Peyer's patch (tissue), 4 donors: ENCODE results near the gene PSMB8. TPM values are rescaled to one million over a fixed set of nuclear protein-coding genes. Genes with fewer than 3 reads are reported as not detected.

ENCODE experiments used
- DNase-seq, 3 donors: peaks; one replicate each; pipeline ENCODE4 v3.0.0-alpha.2; 2017 to 2019
- H3K27ac ChIP-seq, 4 donors: fragments of 200-600 bp; sonication (generic); one replicate each; pipeline ENCODE4 v1.5.1; 2016 to 2019
- H3K27me3 ChIP-seq, 2 donors: fragments of 200-600 bp; sonication (generic); one replicate each; pipeline ENCODE4 v1.5.1; 2019
- H3K36me3 ChIP-seq, 3 donors: fragments of 200-600 bp; sonication (generic); one replicate each; pipeline ENCODE4 v1.5.1; 2016 to 2019
- H3K4me1 ChIP-seq, 4 donors: fragments of 200-600 bp; sonication (generic); one replicate each; pipeline ENCODE4 v1.5.1; 2016 to 2019
- H3K4me3 ChIP-seq, 4 donors: fragments of 200-600 bp; sonication (generic); 1 replicate in 3 of 4; 2 replicates in 1 of 4; pipeline ENCODE4 v1.5.1; 2016 to 2019; ENCODE audit warnings: mild to moderate bottlenecking in 1 of 4
- H3K9me3 ChIP-seq, 4 donors: fragments of 200-600 bp; sonication (generic); one replicate each; pipeline ENCODE4 v1.5.1; 2016 to 2019; ENCODE audit warnings: mild to moderate bottlenecking in 1 of 4
- CTCF ChIP-seq, 6 experiments: fragments of 450-650 bp in 4 of 6; fragments of 200-600 bp in 2 of 6; sonication (generic) in 1 of 6; IDR thresholded peaks; one replicate each; pipeline ENCODE4 v1.5.1; 2017 to 2019; ENCODE audit warnings: antibody characterized with exemption in 6 of 6, mild to moderate bottlenecking in 3 of 6, moderate library complexity in 1 of 6
- POLR2A ChIP-seq, 2 donors: fragments of 450-650 bp; IDR thresholded peaks; one replicate each; pipeline ENCODE4 v1.5.1; 2017; ENCODE audit warnings: antibody characterized with exemption in 2 of 2, mild to moderate bottlenecking in 2 of 2, moderate library complexity in 2 of 2
- total RNA-seq, 4 donors: library from RNA; depleted of rRNA; stranded (reverse); fragments of >200 nt; gene quantifications; one replicate each; pipeline ENCODE4 v1.1.0, GENCODE V29; 2016

Gene PSMB8
- 100 to 1,000 TPM in 2 of 4 donors, 10 to 100 TPM in 2; 48.1 to 104 (median 96.0) TPM for total RNA-seq

- Histone ChIP-seq H3K27me3 (no peaks in the 10 kb centered on the region), H3K36me3 (peaks cover 0 to 67% (median 0%) of the 10 kb centered on the region in 3 donors), H3K4me3 (peak within 1 kb of the TSS; percentile 64 to 92 (median 85)), H3K27ac (peak within 1 kb of the TSS; percentile 95 to 100 (median 99)), H3K4me1 (peaks cover 0 to 44% (median 13%) of the 10 kb centered on the region in 4 donors), H3K9me3 (no peaks in the 10 kb centered on the region)
- TF ChIP-seq POLR2A (IDR thresholded peaks at IDR 0.05) (peak; percentile 91 to 98), CTCF (IDR thresholded peaks at IDR 0.05) (peak in 3 of 6 experiments; percentile 24 to 39 (median 30))
- peak; percentile 98 to 100 (median 99) for DNase-seq
Measured at GRCh38 chr6:32843979-32844838, at the start of gene PSMB8. PSMB8 (minus strand) TSS chr6:32844047; CDS start chr6:32843996, 51 bp downstream.

- Histone ChIP-seq H3K4me1 (peaks cover 0 to 7% (median 2%) of the 10 kb centered on the region in 4 donors), H3K4me3 (no peak overlapping the region), H3K9me3 (no peaks in the 10 kb centered on the region), H3K36me3 (no peaks in the 10 kb centered on the region), H3K27ac (no peak overlapping the region), H3K27me3 (no peaks in the 10 kb centered on the region)
- no peak for TF ChIP-seq CTCF (IDR thresholded peaks at IDR 0.05)
- no peak for TF ChIP-seq POLR2A (IDR thresholded peaks at IDR 0.05)
- no peak for DNase-seq
Measured at GRCh38 chr6:32890831-32891230, 47.0 kb upstream of the PSMB8 start.

GRCh38 chr6:32889533-32889932, 45.7 kb upstream of the PSMB8 start:
- no peak for DNase-seq
- Histone ChIP-seq H3K9me3 (no peaks in the 10 kb centered on the region), H3K27me3 (no peaks in the 10 kb centered on the region), H3K4me1 (peaks cover 0 to 7% (median 0%) of the 10 kb centered on the region in 4 donors), H3K36me3 (no peaks in the 10 kb centered on the region), H3K4me3 (no peak overlapping the region), H3K27ac (no peak overlapping the region)
- TF ChIP-seq POLR2A (IDR thresholded peaks at IDR 0.05): no peak
- TF ChIP-seq CTCF (IDR thresholded peaks at IDR 0.05): no peak

- DNase-seq: no peak
- no peaks in the 10 kb centered on the region for H3K27me3 ChIP-seq
- no peaks in the 10 kb centered on the region for H3K9me3 ChIP-seq
- no peaks in the 10 kb centered on the region for H3K36me3 ChIP-seq
- no peak overlapping the region for H3K4me3 ChIP-seq
- no peak overlapping the region for H3K27ac ChIP-seq
- peaks cover 0 to 7% (median 0%) of the 10 kb centered on the region in 4 donors for H3K4me1 ChIP-seq
- TF ChIP-seq CTCF (IDR thresholded peaks at IDR 0.05): no peak
- TF ChIP-seq POLR2A (IDR thresholded peaks at IDR 0.05): no peak
Measured at GRCh38 chr6:32888576-32888975, 44.7 kb upstream of the PSMB8 start.

GRCh38 chr6:32887616-32888015, 43.8 kb upstream of the PSMB8 start:
- DNase-seq: no peak
- peaks cover 0 to 7% (median 0%) of the 10 kb centered on the region in 4 donors for H3K4me1 ChIP-seq
- no peak for TF ChIP-seq CTCF (IDR thresholded peaks at IDR 0.05)
- TF ChIP-seq POLR2A (IDR thresholded peaks at IDR 0.05): no peak
- H3K9me3 ChIP-seq: no peaks in the 10 kb centered on the region
- H3K27ac ChIP-seq: no peak overlapping the region
- no peak overlapping the region for H3K4me3 ChIP-seq
- no peaks in the 10 kb centered on the region for H3K36me3 ChIP-seq
- H3K27me3 ChIP-seq: no peaks in the 10 kb centered on the region
